Measurements from ENCODE around the gene EBLN2. TPM values are rescaled to one million over a fixed set of nuclear protein-coding genes. Genes with fewer than 3 reads are reported as not detected.

Gene EBLN2
- total and polyA plus RNA-seq, 2 donors (not counting 3 experiments of a cell fraction or from before 2014, with no cell fraction given): 2.5 to 7.3 TPM

DNA sequence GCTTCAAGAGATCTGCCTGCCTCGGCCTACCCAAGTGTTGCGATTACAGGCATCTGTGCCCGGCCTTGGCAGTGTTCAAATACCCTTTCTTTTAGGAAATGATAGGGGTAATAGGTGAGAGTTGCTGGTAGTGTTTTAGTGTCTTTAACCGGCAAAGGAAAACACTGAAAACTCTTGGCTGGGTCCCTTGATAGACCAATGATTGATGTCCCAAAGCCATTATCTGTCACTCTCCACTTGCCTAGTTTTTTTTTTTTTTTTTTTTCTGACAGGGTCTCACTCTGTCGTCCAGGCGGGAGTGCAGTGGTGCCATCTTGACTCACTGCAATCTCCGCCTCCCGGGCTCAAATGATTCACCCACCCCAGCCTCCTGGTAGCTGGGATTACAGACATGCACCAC is 19.7 kb downstream of the EBLN2 start:
- BruUV-seq (replicated peaks): no TSS peak
- H4K20me1 ChIP-seq (replicated peaks; ENCODE audit: control insufficient read depth, extremely low read depth, insufficient read depth, low read length): no peaks in the 10 kb centered on the region

More for the DNA sequence above, 19.7 kb downstream of the EBLN2 start:
- Histone ChIP-seq H3K9me1 (replicated peaks; ENCODE audit: control insufficient read depth, extremely low read depth, insufficient read depth, low read length) (no peaks in the 10 kb centered on the region), H3K27me3 (ENCODE audit: control insufficient read depth in 2 of 2, insufficient read depth in 2 of 2, low read length in 2 of 2) (no peaks in the 10 kb centered on the region), H3K79me2 (ENCODE audit: control insufficient read depth, insufficient read depth, low read length) (no peaks in the 10 kb centered on the region), H2AFZ (ENCODE audit: low read depth, low read length) (no peak overlapping the region), H3K4me2 (ENCODE audit: insufficient read depth, low read length) (no peak overlapping the region), H3K9me3 (replicated peaks; ENCODE audit: control insufficient read depth, insufficient read depth, low read length) (no peaks in the 10 kb centered on the region), H3K27ac (ENCODE audit: insufficient read depth, low read depth, low read length) (no peak overlapping the region), H3K9ac (replicated peaks; ENCODE audit: extremely low read depth, insufficient read depth, low read length) (no peak overlapping the region), H3K4me3 (replicated peaks in 1 of 3; ENCODE audit: insufficient read depth in 1 of 3, low read depth in 1 of 3, low read length in 3 of 3) (no peak overlapping the region), H3K4me1 (ENCODE audit: control insufficient read depth, extremely low read depth, insufficient read depth, low read length) (no peaks in the 10 kb centered on the region), H3K36me3 (ENCODE audit: control insufficient read depth in 2 of 2, extremely low read depth in 1 of 2, insufficient read depth in 2 of 2, low read length in 2 of 2) (no peaks in the 10 kb centered on the region)
- intact Hi-C loops (cut with micrococcal nuclease): loop anchor here (10.0 kb wide), 1 partner anchor 1366 kb away; no protein-coding TSS in a partner anchor
- ChIA-PET CTCF (interaction anchor here (2.4 kb wide), 1 partner anchor 230 kb away, joined by 15 read pairs; no protein-coding TSS in a partner anchor), POLR2A (interaction anchor here (0.7 kb wide), 1 partner anchor 40 kb away, joined by 4 read pairs; no protein-coding TSS in a partner anchor)
- TF ChIP-seq JUN (IDR thresholded peaks at IDR 0.05; ENCODE audit: borderline replicate concordance, insufficient read depth, insufficient read length, low read depth) (no peak), EZH2 (IDR thresholded peaks at IDR 0.05; ENCODE audit: borderline replicate concordance, low read depth, low read length, severe bottlenecking) (no peak), MYC (IDR thresholded peaks at IDR 0.05; ENCODE audit: low read depth, low read length) (no peak), POLR2AphosphoS5 (IDR thresholded peaks at IDR 0.05; ENCODE audit: insufficient read depth, low read depth, low read length) (no peak), POLR2A (IDR thresholded peaks at IDR 0.05; ENCODE audit: low read depth, low read length) (no peak), FOS (IDR thresholded peaks at IDR 0.05; ENCODE audit: borderline replicate concordance, insufficient read depth, low read length) (no peak), MAX (IDR thresholded peaks at IDR 0.05; ENCODE audit: insufficient read depth, insufficient read length) (no peak), GATA2 (IDR thresholded peaks at IDR 0.05; ENCODE audit: insufficient read depth, insufficient read length, low read depth, low read length) (no peak)
- TF ChIP-seq, protein P1, sequence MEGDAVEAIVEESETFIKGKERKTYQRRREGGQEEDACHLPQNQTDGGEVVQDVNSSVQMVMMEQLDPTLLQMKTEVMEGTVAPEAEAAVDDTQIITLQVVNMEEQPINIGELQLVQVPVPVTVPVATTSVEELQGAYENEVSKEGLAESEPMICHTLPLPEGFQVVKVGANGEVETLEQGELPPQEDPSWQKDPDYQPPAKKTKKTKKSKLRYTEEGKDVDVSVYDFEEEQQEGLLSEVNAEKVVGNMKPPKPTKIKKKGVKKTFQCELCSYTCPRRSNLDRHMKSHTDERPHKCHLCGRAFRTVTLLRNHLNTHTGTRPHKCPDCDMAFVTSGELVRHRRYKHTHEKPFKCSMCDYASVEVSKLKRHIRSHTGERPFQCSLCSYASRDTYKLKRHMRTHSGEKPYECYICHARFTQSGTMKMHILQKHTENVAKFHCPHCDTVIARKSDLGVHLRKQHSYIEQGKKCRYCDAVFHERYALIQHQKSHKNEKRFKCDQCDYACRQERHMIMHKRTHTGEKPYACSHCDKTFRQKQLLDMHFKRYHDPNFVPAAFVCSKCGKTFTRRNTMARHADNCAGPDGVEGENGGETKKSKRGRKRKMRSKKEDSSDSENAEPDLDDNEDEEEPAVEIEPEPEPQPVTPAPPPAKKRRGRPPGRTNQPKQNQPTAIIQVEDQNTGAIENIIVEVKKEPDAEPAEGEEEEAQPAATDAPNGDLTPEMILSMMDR (IDR thresholded peaks at IDR 0.05; ENCODE audit: extremely low read depth in 1 of 2, insufficient read depth in 1 of 2, low read depth in 1 of 2, low read length in 2 of 2): no peak
- FAIRE-seq (no peak), DNase-seq (ENCODE audit: low read depth, low spot score) (no peak)
- dilution Hi-C loops (cut with MboI; ENCODE audit: extremely low pct_ligation_motif_present, low sequenced_read_pairs): no loop called here
